Left renal pelvis (tissue), 4 donors: ENCODE data around the gene CTNNA2. TPM values are rescaled to one million over a fixed set of nuclear protein-coding genes. Genes with fewer than 3 reads are reported as not detected.

Experiments used
- DNase-seq, 4 donors: peaks; one replicate each; pipeline ENCODE4 v3.0.0-alpha.2; 2013; ENCODE audit warnings: low read depth in 4 of 4, low spot score in 3 of 4
- polyA plus RNA-seq, 4 donors: library from polyadenylated mRNA; unstranded; fragments of 120-200 nt; gene quantifications; one replicate each; pipeline ENCODE4 v1.2.1, GENCODE V29; 2013; ENCODE audit not compliant: insufficient read length in 4 of 4

The CTNNA2 gene
- polyA plus RNA-seq, 4 donors: 3.4 to 23.1 (median 5.3) TPM

DNA sequence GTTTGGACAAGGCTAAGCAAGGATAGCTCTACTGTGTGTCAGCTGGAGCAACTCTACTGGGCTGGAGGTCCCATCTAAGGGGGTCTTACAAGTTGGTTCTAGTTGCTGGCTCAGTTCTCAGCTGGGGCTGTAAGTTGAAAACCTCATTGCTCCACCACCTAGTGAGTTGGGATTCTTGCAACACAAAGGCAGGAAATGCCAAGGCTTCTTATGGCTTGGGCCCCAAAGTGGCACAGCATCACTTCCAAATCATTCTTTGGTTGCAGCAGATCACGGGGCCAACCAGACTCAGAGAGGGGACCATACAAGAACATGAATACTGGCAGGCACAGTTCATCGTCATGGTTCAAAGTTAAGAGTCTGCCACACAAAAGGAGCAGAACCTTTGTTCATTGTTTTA, 459.0 kb downstream of the CTNNA2 start:
- DNase-seq: no peak

DNA sequence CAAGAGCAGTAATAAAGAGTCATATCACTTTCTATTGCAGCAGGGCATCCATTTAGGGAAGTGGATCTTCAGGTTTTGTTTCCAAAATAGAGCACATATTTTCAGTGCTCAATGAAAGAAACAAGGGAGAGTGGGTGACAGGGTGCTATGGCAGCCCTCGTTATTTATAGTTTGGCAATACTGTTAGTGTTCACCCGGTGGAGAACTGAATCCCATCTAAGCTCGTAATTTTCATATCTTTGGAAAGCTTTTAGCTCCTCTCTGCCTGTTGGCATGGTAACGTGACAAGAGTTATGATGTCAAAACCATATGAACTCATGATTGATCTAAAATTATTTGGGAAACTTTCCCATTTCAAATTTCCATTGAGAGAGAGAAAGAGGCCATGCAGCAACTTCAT, 459.8 kb downstream of the CTNNA2 start:
- no peak for DNase-seq

DNA sequence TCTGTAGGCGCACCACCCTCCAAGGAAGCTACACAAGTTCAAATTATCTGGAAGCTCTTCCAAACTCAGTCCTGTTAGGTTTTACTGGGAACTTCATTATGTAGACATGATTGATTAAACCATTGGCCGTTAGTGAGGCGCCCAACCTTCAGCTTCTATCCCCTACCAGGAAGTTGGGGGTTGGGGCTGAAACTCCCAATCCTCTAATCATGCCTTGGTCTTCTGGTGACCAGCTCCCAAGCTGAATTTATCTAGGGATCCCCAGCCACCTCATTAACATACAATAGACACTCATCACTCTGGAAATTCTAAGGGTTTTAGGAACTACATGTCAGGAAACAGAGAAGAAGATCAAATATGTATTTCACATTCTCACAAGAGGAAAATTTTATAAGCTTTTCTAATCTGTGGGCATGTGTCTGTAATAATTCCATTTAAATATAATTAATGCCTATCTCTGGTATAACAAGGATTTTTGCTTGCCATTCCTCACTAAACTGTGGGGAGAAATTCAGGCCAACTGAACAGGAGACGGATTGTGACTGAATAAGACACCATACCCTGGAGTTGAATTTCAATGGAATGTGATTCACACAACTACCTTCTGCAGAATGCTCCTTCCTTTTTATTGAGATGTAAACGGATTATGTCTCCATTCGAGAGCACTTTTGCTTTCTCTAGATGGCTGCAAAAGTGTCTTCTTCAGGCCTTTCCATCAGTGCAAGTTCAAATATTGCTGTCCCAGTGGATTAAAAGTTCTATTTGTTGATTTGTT, 463.1 kb downstream of the CTNNA2 start:
- no peak for DNase-seq

DNA sequence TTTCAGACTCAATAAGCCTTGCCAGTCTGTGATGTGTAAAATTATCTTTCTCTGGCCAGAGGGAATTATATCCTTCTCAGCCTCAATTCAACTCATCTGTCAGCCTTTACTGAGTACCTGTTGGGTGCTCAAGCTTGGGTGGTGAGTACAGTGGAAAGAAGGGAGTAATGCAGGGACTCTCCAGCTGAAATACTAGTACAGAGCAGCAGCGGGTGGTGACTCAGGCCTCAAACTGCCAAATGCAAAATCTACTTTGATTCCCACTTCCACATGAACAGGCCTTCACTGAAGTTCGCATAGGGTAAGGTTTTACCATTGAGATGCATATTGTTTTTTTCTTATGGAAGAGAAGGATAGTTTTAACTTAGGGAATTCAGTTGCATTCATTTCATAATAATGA, 464.9 kb downstream of the CTNNA2 start:
- no peak for DNase-seq

DNA sequence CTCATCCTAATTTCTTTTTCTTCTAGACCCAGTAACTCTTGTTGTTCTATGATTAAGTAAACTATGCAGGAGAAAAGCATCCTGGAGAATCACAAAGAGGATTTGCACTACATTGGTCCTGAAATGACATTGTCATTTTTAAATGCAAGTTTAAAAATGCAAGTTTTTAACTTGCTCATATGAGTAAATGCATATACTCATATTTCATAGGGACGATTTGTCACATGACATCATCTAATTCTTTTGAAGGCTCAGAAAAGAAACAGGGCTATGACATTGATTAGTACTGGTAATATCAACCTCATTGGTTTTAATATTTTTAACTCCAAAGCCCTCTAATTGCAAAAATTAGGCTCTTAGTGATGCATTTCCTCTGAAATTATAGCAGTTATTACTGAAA, 467.3 kb downstream of the CTNNA2 start:
- no peak for DNase-seq

DNA sequence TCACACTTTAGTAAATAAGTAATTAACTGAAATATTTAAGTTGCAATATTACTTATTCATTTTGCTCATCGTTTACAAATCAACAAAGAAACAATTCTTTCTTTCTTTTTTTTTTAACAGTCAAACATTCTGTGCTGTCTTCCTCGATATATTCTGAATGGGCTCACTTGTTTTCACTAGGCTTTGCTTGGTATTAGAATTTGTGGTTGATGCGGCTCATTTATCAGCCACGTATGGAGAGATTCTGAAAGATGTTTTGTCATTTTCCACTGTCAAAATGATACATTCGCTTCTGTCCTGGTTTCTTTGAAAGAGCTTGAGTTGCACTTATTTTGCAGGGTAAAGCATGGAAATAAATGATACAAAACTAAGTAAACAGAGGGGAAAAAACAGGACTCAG, 468.0 kb downstream of the CTNNA2 start:
- no peak for DNase-seq

DNA sequence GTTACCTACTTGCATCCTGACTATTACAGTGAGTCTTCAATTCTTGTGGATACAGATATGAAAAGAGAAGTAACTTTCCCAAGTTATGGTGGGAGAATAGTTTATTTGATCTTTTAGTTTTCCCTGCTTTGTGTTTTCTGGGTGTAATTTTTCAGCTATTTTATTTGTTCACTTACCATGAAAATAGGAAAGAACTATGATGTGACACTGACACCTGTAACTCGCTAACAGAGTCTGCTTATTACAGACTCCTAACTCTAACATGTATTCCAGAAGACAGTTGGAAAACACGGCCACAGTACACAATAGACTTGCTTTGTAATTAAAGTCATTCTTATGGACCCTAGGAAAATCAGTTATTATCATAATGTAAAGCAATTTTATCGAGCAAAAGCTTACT, 468.5 kb downstream of the CTNNA2 start:
- DNase-seq: no peak

DNA sequence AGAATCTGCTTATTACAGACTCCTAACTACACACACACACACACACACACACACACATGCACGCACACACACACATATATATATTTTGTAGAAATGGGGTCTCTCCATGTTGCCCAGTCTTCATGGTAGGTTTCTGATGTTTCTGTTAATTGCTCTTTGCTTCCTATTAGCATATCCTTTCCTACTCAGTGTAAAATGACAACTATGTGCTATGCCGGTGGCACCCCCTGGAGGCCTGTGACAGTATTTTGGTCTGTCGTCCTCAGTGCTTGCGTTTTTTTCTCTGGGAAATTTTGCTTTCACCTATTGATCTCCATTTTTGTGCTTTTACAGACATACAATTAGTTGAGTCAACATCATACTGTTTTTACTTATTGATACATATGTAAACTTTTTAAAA, 469.6 kb downstream of the CTNNA2 start:
- DNase-seq: no peak

DNA sequence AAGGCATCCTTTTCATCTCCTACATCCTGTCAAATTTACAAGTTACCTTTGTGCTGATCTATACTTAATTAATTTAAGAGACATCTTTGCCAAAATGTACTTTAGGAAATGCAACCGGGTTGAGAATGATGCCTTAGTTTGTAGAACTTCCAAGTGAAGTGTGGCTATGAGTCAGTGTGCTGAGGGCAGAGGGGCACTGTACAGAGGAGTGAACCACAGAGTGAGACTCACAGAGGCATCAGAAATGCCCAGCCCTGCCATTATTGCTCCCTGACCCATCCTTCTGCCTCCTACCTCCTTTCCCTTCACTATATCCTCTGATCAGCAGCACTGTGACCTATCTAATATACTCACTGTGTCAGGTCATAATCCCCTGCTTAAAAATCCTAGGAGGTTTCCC, 471.6 kb downstream of the CTNNA2 start:
- DNase-seq: no peak

DNA sequence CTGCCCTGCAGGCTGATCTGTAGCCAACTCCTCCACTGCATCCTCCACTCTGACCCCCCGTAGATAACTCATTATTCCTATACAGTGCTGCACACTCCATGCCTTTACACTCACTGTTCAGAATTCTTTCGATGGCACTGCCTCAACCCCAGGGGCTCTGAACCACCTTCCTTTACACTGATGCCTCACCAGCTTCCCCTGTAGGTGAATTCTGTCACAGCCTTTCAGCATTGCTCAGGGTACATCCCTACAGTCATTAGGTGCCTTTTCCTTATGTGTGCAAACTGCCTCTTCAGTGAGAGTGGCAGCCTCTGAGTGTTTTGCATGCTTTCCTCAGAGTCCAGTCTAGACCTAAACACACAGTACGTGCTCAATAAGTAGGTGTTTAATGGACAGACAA, 472.3 kb downstream of the CTNNA2 start:
- no peak for DNase-seq

DNA sequence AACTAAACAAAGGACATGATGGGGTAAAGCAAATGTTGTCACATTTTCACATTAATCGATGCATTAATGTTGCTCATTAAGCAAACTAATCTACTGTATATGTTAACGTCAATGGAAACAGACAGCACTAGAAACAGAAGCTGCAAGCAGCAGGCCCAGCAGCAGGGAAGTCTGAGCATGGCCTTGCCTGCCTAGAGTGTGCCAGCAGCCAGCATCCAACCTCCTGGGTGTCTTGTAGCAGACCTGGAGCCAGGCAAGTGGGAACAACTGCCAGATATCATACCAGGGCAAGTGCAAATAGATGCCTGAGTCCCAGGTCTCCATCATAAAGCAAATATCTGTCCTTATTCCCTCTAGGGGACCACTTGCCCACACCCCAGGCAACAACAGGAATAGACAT, 472.7 kb downstream of the CTNNA2 start:
- DNase-seq: no peak

DNA sequence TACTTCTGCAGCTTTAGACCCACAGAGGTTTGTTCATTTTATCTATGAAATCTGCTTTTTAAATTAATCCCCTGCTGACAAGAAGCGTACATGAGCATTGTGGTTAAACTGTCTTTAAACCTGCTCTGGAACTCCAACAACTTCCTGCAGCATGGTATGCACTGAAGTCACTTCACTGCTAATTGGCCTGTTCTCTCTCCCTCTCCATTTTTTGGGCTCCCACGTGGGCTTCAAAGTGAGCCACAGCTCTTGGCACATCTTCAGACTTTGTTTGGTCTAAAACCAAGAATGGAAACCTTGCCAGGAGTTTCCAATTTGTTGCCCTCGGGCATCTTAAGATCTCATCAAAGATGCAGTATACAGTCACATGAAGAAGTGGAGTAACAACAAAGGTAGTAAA, 480.3 kb downstream of the CTNNA2 start:
- DNase-seq: no peak

DNA sequence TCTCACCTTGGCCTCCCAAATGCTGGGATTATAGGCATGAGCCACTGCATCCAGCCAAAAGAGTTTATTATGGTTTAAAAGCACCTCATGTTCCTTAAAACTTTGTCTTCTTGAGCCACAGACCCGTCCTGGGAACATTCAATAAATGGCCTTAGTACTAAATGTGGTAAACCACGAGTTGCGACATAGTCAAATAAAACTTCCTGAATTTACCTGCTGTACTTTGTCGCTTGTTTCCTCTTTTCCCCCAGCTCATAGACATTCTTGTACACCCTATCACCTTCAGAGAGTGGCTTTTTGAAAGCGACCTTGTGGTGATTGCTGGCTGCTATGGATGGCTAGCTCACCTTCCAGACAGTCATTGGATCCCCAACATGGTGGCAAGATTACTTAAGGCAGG, 481.3 kb downstream of the CTNNA2 start:
- DNase-seq: no peak

DNA sequence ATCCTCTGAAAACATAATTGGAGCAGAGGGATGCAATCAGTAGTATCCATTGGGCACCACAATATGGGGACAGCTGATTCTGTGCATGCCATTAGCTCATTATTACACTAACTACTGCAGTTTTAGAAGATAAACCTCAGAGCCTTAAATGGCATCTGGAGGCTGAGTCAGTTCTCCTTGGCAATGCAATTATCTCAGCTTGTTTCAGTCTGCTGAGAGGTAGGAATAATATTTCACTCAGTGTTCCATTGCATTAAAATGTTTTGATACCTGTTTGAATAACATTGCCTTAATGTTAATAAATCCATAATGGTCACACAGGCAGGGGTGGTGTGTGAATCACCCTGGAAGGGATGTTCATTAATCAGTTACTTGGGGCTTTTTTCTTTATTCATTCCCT, 482.1 kb downstream of the CTNNA2 start:
- no peak for DNase-seq

DNA sequence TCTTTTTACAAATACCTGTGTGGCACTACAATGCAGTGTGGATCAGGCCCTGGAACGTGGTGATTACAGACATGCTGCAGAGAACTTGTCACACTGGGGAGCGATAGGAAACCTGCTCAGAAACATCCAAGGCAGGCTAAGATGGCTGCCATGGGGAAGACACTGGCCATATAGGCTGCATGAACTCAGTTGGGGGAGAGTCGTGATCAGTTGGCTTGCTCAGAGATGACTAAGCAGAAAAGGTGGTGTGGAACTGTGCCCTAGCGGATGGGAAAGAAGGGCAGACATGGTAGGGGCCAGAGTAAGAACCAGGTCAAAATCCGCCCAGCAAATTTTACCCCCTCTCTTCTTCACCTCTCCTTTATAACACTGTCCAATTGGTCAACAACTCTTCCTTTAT, 483.9 kb downstream of the CTNNA2 start:
- no peak for DNase-seq

DNA sequence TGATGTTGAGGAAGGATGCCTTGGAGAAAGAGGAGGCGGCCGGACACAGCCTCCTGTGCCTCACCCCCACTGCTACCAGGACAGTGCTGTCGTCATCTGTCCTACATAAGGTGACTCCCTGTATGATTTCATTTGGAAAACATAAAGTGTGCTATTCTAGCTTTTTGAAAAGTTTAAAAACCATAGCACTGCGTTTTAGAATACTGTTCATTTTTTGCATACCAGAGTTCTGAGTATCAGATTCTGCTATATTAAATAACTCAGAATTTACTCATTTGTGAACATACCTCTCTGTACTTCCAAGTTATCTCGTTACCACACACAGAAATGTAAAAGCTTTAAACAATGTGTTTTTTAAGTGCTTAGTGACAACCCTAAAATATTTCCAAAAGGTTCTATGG, 488.9 kb downstream of the CTNNA2 start:
- no peak for DNase-seq

DNA sequence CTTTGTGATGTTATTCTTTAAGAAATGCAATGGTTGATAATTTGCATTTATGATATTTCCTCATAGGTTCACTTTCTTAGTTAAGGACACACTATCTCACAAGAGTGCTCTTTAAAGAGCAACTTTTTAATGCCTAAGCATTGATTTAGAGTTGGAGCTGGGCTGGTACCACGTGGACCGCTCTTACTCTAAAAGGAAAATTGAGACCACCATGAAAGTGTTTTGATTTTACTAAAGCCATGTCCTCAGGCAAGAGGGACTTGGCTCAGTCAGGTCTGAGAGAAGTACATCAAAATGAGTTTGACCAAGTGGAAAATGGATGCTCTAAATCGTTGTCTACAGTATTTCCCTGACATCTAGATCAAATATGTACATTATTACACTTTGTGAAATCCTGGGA, 489.3 kb downstream of the CTNNA2 start:
- DNase-seq: no peak

DNA sequence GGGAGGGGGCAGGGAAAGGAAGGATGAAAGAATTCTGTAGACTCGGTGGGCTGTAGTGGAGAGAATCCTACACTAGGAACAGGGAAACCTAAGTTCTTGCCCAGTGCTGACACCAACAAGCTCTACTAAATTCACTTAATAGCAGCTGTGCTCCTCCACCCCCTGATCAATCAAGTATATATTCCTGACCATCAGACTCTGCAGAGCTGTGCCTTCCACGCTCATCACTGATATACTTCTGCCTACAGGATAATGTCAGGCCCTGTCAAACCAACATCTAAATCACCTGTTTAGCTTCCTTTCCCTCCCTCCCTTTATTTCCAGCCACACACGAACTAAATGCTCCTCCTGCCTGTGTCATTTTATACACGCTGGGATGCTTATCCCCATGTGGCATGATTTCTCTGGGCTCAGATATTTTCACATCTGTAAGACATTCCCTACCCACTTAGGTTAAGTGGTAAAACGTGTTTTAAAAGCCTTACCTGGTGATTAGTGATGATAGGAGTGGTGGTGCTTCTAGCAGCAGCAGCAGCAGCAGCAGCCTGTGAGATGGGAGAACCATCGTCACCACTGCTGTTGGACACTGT, 489.8 kb downstream of the CTNNA2 start:
- DNase-seq: no peak

DNA sequence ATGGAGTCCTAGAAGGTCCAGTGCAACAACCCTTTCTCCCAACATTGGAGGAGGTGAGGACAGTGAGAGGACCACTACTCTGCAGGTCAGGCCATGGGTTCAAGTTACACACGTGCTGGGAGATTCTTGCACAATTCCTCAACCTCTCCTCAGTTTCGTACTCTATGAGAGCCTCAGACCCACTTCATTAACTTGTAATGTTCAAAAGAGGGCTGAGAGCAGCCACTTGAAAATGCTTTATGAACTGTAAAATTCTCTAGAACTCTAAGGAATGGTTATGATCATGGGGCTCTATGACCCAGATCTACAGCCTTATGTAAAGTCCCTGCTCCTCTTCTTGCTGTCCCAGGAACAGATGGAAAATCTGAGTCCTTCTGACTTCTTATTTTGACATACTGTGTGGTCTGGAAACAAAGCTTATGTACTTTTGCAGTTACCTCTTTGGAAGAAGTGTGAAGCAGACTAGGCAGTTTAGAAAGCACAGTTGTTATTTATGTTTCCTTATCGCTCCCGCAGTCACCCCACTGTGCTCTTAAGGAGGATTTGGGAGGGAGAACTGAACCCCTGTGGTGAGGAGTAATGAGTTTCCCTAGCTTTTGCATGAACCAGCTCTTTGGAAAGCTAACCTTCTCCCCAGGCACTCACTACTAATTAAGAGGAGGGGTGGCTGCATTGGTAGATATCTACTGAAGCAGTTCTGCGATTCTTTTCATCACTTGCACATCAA, 495.1 kb downstream of the CTNNA2 start:
- no peak for DNase-seq

DNA sequence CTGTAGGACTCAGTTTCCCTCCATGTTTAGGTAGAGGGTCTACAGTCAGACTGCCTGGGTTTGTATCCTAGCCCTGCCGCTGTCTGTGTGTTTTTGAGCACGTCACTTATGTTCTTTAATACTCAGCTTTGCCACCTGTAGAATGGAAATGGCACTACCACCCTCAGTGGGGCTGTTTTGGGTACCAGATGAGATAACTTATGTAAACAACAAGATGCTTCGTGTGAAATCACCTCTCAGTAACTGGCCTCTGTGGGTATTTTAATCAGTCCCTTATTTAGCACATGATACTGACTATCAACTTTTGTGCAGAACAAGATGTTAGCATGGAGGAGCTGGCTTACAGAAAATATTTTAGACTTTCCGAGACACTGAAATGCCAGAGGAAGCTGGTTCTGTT, 495.7 kb downstream of the CTNNA2 start:
- no peak for DNase-seq

DNA sequence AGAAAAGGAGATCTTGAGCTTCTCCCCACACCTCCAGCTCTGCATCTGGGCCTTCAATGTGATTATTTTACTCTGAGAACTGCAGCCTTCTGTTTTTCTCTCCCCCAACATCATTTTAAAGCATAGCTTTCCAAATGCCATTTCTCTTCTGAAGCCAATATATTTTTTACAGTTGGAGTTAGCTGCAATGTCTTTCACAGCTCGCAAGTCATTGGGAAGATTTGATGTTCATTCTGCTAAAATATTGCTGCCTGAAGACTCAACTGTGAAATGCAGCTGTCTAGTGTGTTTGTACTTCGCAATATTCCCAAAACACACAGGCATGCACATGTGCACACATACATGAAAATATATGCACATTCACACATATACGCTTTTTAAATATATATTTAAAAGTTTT, 496.4 kb downstream of the CTNNA2 start:
- DNase-seq: no peak

DNA sequence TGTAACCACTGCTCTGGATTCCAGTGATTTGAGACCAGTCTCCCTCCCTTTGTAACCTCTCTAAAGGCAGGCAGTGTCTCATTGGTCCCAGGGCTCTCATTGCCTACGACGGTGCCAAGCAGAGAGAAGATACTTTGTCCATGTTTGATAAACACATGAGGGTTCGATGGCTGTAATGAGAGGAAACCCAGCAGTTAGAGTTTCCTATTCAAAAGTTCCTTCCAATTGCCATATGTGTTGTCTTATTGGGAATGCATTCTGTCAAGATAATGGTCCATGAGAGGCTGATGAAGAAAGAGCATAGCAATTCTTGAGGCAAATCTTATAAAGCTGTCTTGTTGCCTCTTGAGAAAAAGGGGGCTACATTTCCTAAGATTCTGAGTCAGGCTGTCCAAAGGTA, 499.2 kb downstream of the CTNNA2 start:
- no peak for DNase-seq
